ENCODE measurements around the gene EPHB6.
A peak's percentile ranks its signal among the peaks of the same experiment; 100 is the strongest.

EPHB6 gene

GRCh38 chr7:142835487-142835886 lies 19.4 kb upstream of the EPHB6 start:
- no peak for DNase-seq (ENCODE audit: low read depth)

- no peak for DNase-seq (ENCODE audit: low read depth)
These were observed 18.4 kb upstream of the EPHB6 start for GRCh38 chr7:142836426-142836825.

GRCh38 chr7:142838461-142839213 lies 16.2 kb upstream of the EPHB6 start:
- no peak for DNase-seq (ENCODE audit: low read depth)

- DNase-seq (ENCODE audit: low read depth) = no peak
These were observed 12.6 kb upstream of the EPHB6 start for GRCh38 chr7:142842251-142842766.

GRCh38 chr7:142847353-142847752 lies 7.5 kb upstream of the EPHB6 start:
- DNase-seq (ENCODE audit: low read depth) = no peak

- DNase-seq (ENCODE audit: low read depth) = no peak
These were observed 3.6 kb upstream of the EPHB6 start for GRCh38 chr7:142851269-142851668.

GRCh38 chr7:142851919-142852318 lies 3.0 kb upstream of the EPHB6 start:
- DNase-seq (ENCODE audit: low read depth) = no peak

- DNase-seq (ENCODE audit: low read depth) = peak; percentile 39
These were observed 1.0 kb upstream of the EPHB6 start for GRCh38 chr7:142853739-142854371.

- no peak for DNase-seq (ENCODE audit: low read depth)
These were observed 353 bp downstream of the EPHB6 start for GRCh38 chr7:142855114-142855743.

GRCh38 chr7:142855756-142856564 lies 1.1 kb downstream of the EPHB6 start:
- no peak for DNase-seq (ENCODE audit: low read depth)

GRCh38 chr7:142856565-142857245 lies 1.8 kb downstream of the EPHB6 start:
- no peak for DNase-seq (ENCODE audit: low read depth)

GRCh38 chr7:142857625-142858024 lies 2.7 kb downstream of the EPHB6 start:
- no peak for DNase-seq (ENCODE audit: low read depth)

GRCh38 chr7:142859411-142859810 lies 4.5 kb downstream of the EPHB6 start:
- DNase-seq (ENCODE audit: low read depth) = no peak

GRCh38 chr7:142859829-142860228 lies 5.0 kb downstream of the EPHB6 start:
- DNase-seq (ENCODE audit: low read depth) = no peak

GRCh38 chr7:142860968-142861367 lies 6.1 kb downstream of the EPHB6 start:
- DNase-seq (ENCODE audit: low read depth) = no peak

GRCh38 chr7:142862351-142862750 lies 7.5 kb downstream of the EPHB6 start:
- DNase-seq (ENCODE audit: low read depth) = no peak

- DNase-seq (ENCODE audit: low read depth) = no peak
These were observed 8.0 kb downstream of the EPHB6 start for GRCh38 chr7:142862786-142863400.

- DNase-seq (ENCODE audit: low read depth) = no peak
These were observed 9.2 kb downstream of the EPHB6 start for GRCh38 chr7:142863891-142864685.

GRCh38 chr7:142864980-142865747 lies 10.3 kb downstream of the EPHB6 start:
- no peak for DNase-seq (ENCODE audit: low read depth)

GRCh38 chr7:142865766-142866165 lies 10.9 kb downstream of the EPHB6 start:
- DNase-seq (ENCODE audit: low read depth) = no peak

Measured in activated gamma-delta T cell treated with anti-CD3 and anti-CD28 coated beads, Interleukin-2, amount 50 U/mL, for 16 hours (primary cell).